SK-N-SH treated with all-trans-retinoic acid at 6 μM for 48 hours (cell line): ENCODE data around the gene TUB.

Source experiments
- ATAC-seq: fragments of 200-7000 bp; cut with Tn5 transposase; 3 replicates; pipeline ENCODE4 v1.9.1; 2020; ENCODE audit warnings: mild to moderate bottlenecking, moderate library complexity
- ARNTL ChIP-seq: fragments of 450-650 bp; formaldehyde crosslinking; IDR thresholded peaks from 2 replicates; pipeline ENCODE4 v1.5.0; 2020; ENCODE audit warnings: low read depth, mild to moderate bottlenecking, moderate library complexity, borderline replicate concordance
- BACH2 ChIP-seq: fragments of 250-450 bp; sonication (Bioruptor Pico); IDR thresholded peaks from 2 replicates; pipeline ENCODE4 v1.9.0; 2021; ENCODE audit warnings: mild to moderate bottlenecking, borderline replicate concordance
- CREB5 ChIP-seq: fragments of 250-450 bp; sonication (Bioruptor Pico); IDR thresholded peaks from 2 replicates; pipeline ENCODE4 v1.5.1; 2020; ENCODE audit warnings: low read depth, mild to moderate bottlenecking, moderate library complexity
- ESRRG ChIP-seq: fragments of 250-450 bp; sonication (Bioruptor Pico); IDR thresholded peaks from 2 replicates; pipeline ENCODE4 v1.6.1; 2021; ENCODE audit warnings: mild to moderate bottlenecking
- GLIS3 ChIP-seq: fragments of 250-450 bp; sonication (Bioruptor Pico); IDR thresholded peaks from 2 replicates; pipeline ENCODE4 v1.5.0; 2020; ENCODE audit warnings: mild to moderate bottlenecking, moderate library complexity
- OSR1 ChIP-seq: fragments of 250-450 bp; sonication (Bioruptor Pico); IDR thresholded peaks from 2 replicates; pipeline ENCODE4 v1.8.0; 2022; ENCODE audit warnings: moderate library complexity, mild to moderate bottlenecking, inconsistent platforms
- PPARA ChIP-seq: fragments of 250-450 bp; sonication (Bioruptor Pico); IDR thresholded peaks from 2 replicates; pipeline ENCODE4 v1.5.0; 2020; ENCODE audit warnings: mild to moderate bottlenecking, borderline replicate concordance
- RARB ChIP-seq: fragments of 250-450 bp; sonication (Bioruptor Pico); IDR thresholded peaks from 2 replicates; pipeline ENCODE4 v1.8.0; 2021; ENCODE audit warnings: mild to moderate bottlenecking, moderate library complexity
- SNAI2 ChIP-seq: fragments of 250-450 bp; sonication (Bioruptor Pico); IDR thresholded peaks from 2 replicates; pipeline ENCODE4 v1.5.0; 2020; ENCODE audit warnings: mild to moderate bottlenecking, moderate library complexity
- TCF4 ChIP-seq: fragments of 250-450 bp; sonication (Bioruptor Pico); IDR thresholded peaks from 2 replicates; pipeline ENCODE4 v1.8.0; 2021; ENCODE audit warnings: mild to moderate bottlenecking, moderate library complexity, borderline replicate concordance
- TOX ChIP-seq: fragments of 250-450 bp; sonication (Bioruptor Pico); IDR thresholded peaks from 2 replicates; pipeline ENCODE4 v1.8.0; 2021; ENCODE audit warnings: mild to moderate bottlenecking, moderate library complexity, borderline replicate concordance
- ZC3H10 ChIP-seq: fragments of 250-450 bp; sonication (Bioruptor Pico); IDR thresholded peaks from 2 replicates; pipeline ENCODE4 v1.5.1; 2021; ENCODE audit warnings: mild to moderate bottlenecking, moderate library complexity
- ZFP3 ChIP-seq: fragments of 250-450 bp; sonication (Bioruptor Pico); IDR thresholded peaks from 2 replicates; pipeline ENCODE4 v1.5.0; 2020; ENCODE audit warnings: mild to moderate bottlenecking, moderate library complexity
- ZFP30 ChIP-seq: fragments of 450-650 bp; formaldehyde crosslinking; IDR thresholded peaks from 2 replicates; pipeline ENCODE4 v1.5.0; 2022; ENCODE audit warnings: mild to moderate bottlenecking, moderate library complexity
- ZNF565 ChIP-seq: fragments of 450-650 bp; formaldehyde crosslinking; conservative IDR thresholded peaks from 2 replicates; pipeline ENCODE4 v1.5.0; 2020; ENCODE audit warnings: low read depth, mild to moderate bottlenecking, moderate library complexity
- ZNF70 ChIP-seq: fragments of 450-650 bp; formaldehyde crosslinking; IDR thresholded peaks from 2 replicates; pipeline ENCODE4 v1.5.0; 2020; ENCODE audit warnings: mild to moderate bottlenecking, moderate library complexity
- ZNF8 ChIP-seq: fragments of 450-650 bp; formaldehyde crosslinking; IDR thresholded peaks from 2 replicates; pipeline ENCODE4 v1.5.0; 2020; ENCODE audit warnings: mild to moderate bottlenecking, moderate library complexity
- TF ChIP-seq, protein P1 (sequence below): fragments of 250-450 bp; sonication (Bioruptor Pico); IDR thresholded peaks from 2 replicates; pipeline ENCODE4 v1.8.0; 2020; ENCODE audit warnings: mild to moderate bottlenecking, moderate library complexity, borderline replicate concordance
- TF ChIP-seq, protein P2 (sequence below): fragments of 250-450 bp; sonication (Bioruptor Pico); IDR thresholded peaks from 2 replicates; pipeline ENCODE4 v1.5.1; 2021; ENCODE audit warnings: mild to moderate bottlenecking, moderate library complexity
- TF ChIP-seq, protein P3 (sequence below): fragments of 250-450 bp; sonication (Bioruptor Pico); IDR thresholded peaks from 2 replicates; pipeline ENCODE4 v1.5.0; 2020; ENCODE audit warnings: mild to moderate bottlenecking, moderate library complexity

TUB gene

GRCh38 chr11:8071616-8072581 lies 9.1 kb upstream of the TUB start:
- no peak for ATAC-seq
- no peak for TF ChIP-seq ZNF70 (CRISPR knock-in tag)

DNA sequence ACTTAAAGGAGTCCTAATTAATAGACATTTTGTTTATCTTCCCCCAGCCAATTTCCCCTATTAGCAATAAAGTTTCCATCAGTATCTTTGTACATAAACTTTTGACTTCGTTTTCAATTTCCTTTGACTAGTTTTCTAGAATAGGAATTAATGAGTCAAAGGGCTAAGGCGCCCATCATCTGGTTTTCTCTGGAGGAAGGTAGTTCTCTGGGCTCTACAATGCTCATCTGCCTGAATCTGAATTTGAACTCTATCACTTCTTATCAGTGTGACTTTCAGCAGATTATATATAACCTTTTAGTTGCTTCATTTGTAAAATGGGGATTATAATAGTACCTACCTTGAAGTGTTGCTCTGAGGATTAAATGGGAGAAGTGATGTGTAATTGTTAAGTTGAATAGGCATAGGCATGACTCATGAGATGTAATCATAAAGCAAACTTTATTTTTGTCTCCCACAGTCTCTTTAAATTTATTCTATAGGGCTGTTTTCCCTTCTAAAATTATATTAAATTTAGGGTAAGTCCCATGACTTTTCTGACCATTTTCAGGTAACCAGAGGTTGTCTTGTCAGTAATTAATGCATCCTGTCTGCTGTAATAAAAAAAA lies 5.8 kb upstream of the TUB start:
- TF ChIP-seq ZNF70 (CRISPR knock-in tag): no peak
- TF ChIP-seq, protein P1, sequence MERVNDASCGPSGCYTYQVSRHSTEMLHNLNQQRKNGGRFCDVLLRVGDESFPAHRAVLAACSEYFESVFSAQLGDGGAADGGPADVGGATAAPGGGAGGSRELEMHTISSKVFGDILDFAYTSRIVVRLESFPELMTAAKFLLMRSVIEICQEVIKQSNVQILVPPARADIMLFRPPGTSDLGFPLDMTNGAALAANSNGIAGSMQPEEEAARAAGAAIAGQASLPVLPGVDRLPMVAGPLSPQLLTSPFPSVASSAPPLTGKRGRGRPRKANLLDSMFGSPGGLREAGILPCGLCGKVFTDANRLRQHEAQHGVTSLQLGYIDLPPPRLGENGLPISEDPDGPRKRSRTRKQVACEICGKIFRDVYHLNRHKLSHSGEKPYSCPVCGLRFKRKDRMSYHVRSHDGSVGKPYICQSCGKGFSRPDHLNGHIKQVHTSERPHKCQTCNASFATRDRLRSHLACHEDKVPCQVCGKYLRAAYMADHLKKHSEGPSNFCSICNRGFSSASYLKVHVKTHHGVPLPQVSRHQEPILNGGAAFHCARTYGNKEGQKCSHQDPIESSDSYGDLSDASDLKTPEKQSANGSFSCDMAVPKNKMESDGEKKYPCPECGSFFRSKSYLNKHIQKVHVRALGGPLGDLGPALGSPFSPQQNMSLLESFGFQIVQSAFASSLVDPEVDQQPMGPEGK (CRISPR knock-in tag): no peak
- no peak for TF ChIP-seq ZC3H10 (CRISPR knock-in tag)
- TF ChIP-seq ESRRG (CRISPR knock-in tag): no peak
- no peak for TF ChIP-seq PPARA
- TF ChIP-seq GLIS3 (CRISPR knock-in tag): no peak
- ATAC-seq: peak; percentile 31; the same call in 2 of the 3 replicates

- ATAC-seq: no peak
- TF ChIP-seq RARB (CRISPR knock-in tag) (no peak), BACH2 (CRISPR knock-in tag) (no peak), ZNF70 (CRISPR knock-in tag) (no peak), SNAI2 (CRISPR knock-in tag) (no peak), PPARA (no peak), ZNF8 (CRISPR knock-in tag) (no peak), ZNF565 (CRISPR knock-in tag) (no peak), ARNTL (CRISPR knock-in tag) (no peak), ESRRG (CRISPR knock-in tag) (no peak)
- TF ChIP-seq, protein P1 (CRISPR knock-in tag): no peak
Observed at GRCh38 chr11:8079111-8079675, 1.8 kb upstream of the TUB start.

DNA sequence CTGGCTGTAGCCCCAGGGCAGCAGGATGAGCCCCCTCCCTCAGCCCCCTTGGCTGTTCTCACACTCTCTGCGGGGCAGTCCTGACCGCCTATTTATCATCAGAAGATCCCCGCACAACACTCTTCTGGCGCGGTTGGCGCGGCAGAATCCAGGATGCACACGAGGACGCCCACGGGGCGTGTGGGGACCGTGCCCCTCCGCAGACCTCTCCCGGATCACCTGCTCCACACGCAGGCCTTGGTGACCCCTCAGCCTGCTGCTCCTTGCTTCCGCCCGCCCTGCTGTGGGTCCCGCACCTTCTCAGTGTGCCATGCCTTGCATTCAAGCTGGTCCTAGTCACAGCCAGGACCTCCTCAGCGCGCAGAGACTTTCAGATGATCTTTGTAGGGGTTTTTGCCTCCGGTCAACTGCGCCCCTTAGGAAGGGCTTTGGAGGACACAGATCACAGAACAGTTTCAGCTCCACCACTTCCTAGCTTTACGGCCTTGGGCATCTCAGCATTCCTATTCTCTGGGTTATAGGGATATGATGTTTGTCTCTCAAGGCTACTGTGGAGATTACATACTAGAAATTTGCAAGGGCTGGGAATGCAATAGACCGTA lies 841 bp upstream of the TUB start:
- ATAC-seq: 0 out of 3 replicates have a peak, but pooled peaks have one; percentile 1

More for the DNA sequence above, 841 bp upstream of the TUB start:
- TF ChIP-seq OSR1 (CRISPR knock-in tag): no peak
- TF ChIP-seq TOX (CRISPR knock-in tag): no peak
- TF ChIP-seq CREB5: no peak
- TF ChIP-seq, protein P2, sequence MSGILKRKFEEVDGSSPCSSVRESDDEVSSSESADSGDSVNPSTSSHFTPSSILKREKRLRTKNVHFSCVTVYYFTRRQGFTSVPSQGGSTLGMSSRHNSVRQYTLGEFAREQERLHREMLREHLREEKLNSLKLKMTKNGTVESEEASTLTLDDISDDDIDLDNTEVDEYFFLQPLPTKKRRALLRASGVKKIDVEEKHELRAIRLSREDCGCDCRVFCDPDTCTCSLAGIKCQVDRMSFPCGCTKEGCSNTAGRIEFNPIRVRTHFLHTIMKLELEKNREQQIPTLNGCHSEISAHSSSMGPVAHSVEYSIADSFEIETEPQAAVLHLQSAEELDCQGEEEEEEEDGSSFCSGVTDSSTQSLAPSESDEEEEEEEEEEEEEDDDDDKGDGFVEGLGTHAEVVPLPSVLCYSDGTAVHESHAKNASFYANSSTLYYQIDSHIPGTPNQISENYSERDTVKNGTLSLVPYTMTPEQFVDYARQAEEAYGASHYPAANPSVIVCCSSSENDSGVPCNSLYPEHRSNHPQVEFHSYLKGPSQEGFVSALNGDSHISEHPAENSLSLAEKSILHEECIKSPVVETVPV: no peak
- no peak for TF ChIP-seq GLIS3 (CRISPR knock-in tag)
- no peak for TF ChIP-seq TCF4 (CRISPR knock-in tag)
- no peak for TF ChIP-seq BACH2 (CRISPR knock-in tag)
- no peak for TF ChIP-seq ZC3H10 (CRISPR knock-in tag)
- no peak for TF ChIP-seq ARNTL (CRISPR knock-in tag)
- no peak for TF ChIP-seq ESRRG (CRISPR knock-in tag)
- TF ChIP-seq ZFP30 (CRISPR knock-in tag): no peak
- TF ChIP-seq ZFP3 (CRISPR knock-in tag): no peak
- TF ChIP-seq, protein P1 (CRISPR knock-in tag): no peak
- TF ChIP-seq, protein P3, sequence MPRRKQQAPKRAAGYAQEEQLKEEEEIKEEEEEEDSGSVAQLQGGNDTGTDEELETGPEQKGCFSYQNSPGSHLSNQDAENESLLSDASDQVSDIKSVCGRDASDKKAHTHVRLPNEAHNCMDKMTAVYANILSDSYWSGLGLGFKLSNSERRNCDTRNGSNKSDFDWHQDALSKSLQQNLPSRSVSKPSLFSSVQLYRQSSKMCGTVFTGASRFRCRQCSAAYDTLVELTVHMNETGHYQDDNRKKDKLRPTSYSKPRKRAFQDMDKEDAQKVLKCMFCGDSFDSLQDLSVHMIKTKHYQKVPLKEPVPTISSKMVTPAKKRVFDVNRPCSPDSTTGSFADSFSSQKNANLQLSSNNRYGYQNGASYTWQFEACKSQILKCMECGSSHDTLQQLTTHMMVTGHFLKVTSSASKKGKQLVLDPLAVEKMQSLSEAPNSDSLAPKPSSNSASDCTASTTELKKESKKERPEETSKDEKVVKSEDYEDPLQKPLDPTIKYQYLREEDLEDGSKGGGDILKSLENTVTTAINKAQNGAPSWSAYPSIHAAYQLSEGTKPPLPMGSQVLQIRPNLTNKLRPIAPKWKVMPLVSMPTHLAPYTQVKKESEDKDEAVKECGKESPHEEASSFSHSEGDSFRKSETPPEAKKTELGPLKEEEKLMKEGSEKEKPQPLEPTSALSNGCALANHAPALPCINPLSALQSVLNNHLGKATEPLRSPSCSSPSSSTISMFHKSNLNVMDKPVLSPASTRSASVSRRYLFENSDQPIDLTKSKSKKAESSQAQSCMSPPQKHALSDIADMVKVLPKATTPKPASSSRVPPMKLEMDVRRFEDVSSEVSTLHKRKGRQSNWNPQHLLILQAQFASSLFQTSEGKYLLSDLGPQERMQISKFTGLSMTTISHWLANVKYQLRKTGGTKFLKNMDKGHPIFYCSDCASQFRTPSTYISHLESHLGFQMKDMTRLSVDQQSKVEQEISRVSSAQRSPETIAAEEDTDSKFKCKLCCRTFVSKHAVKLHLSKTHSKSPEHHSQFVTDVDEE (CRISPR knock-in tag): no peak
